GM12878 (cell line): ENCODE measurements around the gene RNU6-9.

Source experiments
- ATF3 ChIP-seq: IDR thresholded peaks from 2 replicates; pipeline ENCODE4 v1.6.1; 2011; ENCODE audit warnings: low read depth, mild to moderate bottlenecking, low read length, moderate library complexity, borderline replicate concordance; ENCODE audit errors: extremely low read depth
- BHLHE40 ChIP-seq, 2 experiments: fragments of 450-650 bp in 1 of 2; IDR thresholded peaks; 2 replicates each; pipeline ENCODE4 v1.6.1; 2011 to 2017; ENCODE audit warnings: low read depth in 2 of 2, borderline replicate concordance in 1 of 2, improper control_type of control experiment in 1 of 2, low read length in 1 of 2, mild to moderate bottlenecking in 1 of 2
- CTCF ChIP-seq, 3 experiments: IDR thresholded peaks in 2 of 3; conservative IDR thresholded peaks in 1 of 3; 2 replicates each; pipeline ENCODE4 v1.5.1; 2011; ENCODE audit warnings: low read depth in 3 of 3, low read length in 3 of 3, mild to moderate bottlenecking in 3 of 3, control low read depth in 2 of 3, moderate library complexity in 2 of 3, inconsistent platforms in 1 of 3, mixed read lengths in 1 of 3; ENCODE audit not compliant: control insufficient read depth in 2 of 3, insufficient read depth in 1 of 3; ENCODE audit errors: extremely low read depth in 1 of 3
- EP300 ChIP-seq, 2 experiments: fragments of 150-350 bp in 1 of 2; IDR thresholded peaks; 2 replicates each; pipeline ENCODE4 v1.6.1; 2011 to 2012; ENCODE audit warnings: low read depth in 2 of 2, low read length in 2 of 2, borderline replicate concordance in 1 of 2, improper control_type of control experiment in 1 of 2, inconsistent platforms in 1 of 2; ENCODE audit not compliant: control insufficient read depth in 1 of 2
- EZH2 ChIP-seq: IDR thresholded peaks from 2 replicates; pipeline ENCODE4 v1.6.1; 2012; ENCODE audit warnings: low read depth, mild to moderate bottlenecking, control low read depth, inconsistent platforms, low read length, borderline replicate concordance; ENCODE audit not compliant: control insufficient read depth
- MYC ChIP-seq: IDR thresholded peaks from 2 replicates; pipeline ENCODE4 v1.6.1; 2011; ENCODE audit warnings: mild to moderate bottlenecking, low read length, moderate library complexity, inconsistent platforms; ENCODE audit not compliant: insufficient read depth, insufficient replicate concordance, insufficient read length, severe bottlenecking
- NFIC ChIP-seq: IDR thresholded peaks from 2 replicates; pipeline ENCODE4 v1.6.1; 2012; ENCODE audit warnings: low read depth, mild to moderate bottlenecking, inconsistent platforms, low read length, moderate library complexity
- NRF1 ChIP-seq: conservative IDR thresholded peaks from 2 replicates; pipeline ENCODE4 v1.6.1; 2011; ENCODE audit warnings: mild to moderate bottlenecking, low read depth, low read length, improper control_type of control experiment
- PBX3 ChIP-seq: IDR thresholded peaks from 2 replicates; pipeline ENCODE4 v1.6.1; 2011; ENCODE audit warnings: mild to moderate bottlenecking, low read depth, low read length, moderate library complexity; ENCODE audit not compliant: insufficient replicate concordance
- POLR2AphosphoS5 ChIP-seq: IDR thresholded peaks from 2 replicates; pipeline ENCODE4 v1.6.1; 2011; ENCODE audit warnings: mild to moderate bottlenecking, low read length, inconsistent platforms
- REST ChIP-seq: IDR thresholded peaks from 2 replicates; pipeline ENCODE4 v1.6.1; 2012; ENCODE audit warnings: mild to moderate bottlenecking, low read depth, low read length
- USF2 ChIP-seq: IDR thresholded peaks from 2 replicates; pipeline ENCODE4 v1.6.1; 2011; ENCODE audit warnings: low read depth, low read length, improper control_type of control experiment, borderline replicate concordance
- ZBTB33 ChIP-seq: fragments of 450-650 bp; IDR thresholded peaks from 2 replicates; pipeline ENCODE4 v1.6.1; 2017; ENCODE audit warnings: mild to moderate bottlenecking

GRCh38 chr19:941292-942132 is 48.2 kb downstream of the RNU6-9 start:
- TF ChIP-seq NFIC (no peak), ZBTB33 (no peak), USF2 (no peak), MYC (no peak), NRF1 (no peak), EP300 (IDR thresholded peaks at IDR 0.05; ENCODE audit: borderline replicate concordance in 1 of 2, control insufficient read depth in 1 of 2, low read depth in 2 of 2, low read length in 2 of 2) (no peak), PBX3 (no peak), EZH2 (no peak), BHLHE40 (IDR thresholded peaks at IDR 0.05; ENCODE audit: borderline replicate concordance in 1 of 2, low read depth in 2 of 2, low read length in 1 of 2) (no peak), ATF3 (no peak), CTCF (IDR thresholded peaks at IDR 0.05 in 2 of 3, conservative IDR thresholded peaks at IDR 0.05 in 1 of 3; ENCODE audit: control insufficient read depth in 2 of 3, extremely low read depth in 1 of 3, insufficient read depth in 1 of 3, low read depth in 3 of 3, low read length in 3 of 3) (no peak), POLR2AphosphoS5 (no peak), REST (no peak)
